IMR-90 (cell line): ENCODE data around the gene EEPD1.

ENCODE experiments used
- BHLHE40 ChIP-seq: fragments of 150-350 bp; IDR thresholded peaks from 2 replicates; pipeline ENCODE4 v1.6.1; 2016; ENCODE audit warnings: mild to moderate bottlenecking, low read depth, low read length
- CEBPB ChIP-seq: IDR thresholded peaks from 2 replicates; pipeline ENCODE4 v1.6.1; 2012; ENCODE audit warnings: low read depth, low read length, improper control_type of control experiment
- CHD1 ChIP-seq: IDR thresholded peaks from 2 replicates; pipeline ENCODE4 v1.6.1; 2012; ENCODE audit warnings: low read depth, low read length, improper control_type of control experiment
- CTCF ChIP-seq: conservative IDR thresholded peaks from 2 replicates; pipeline ENCODE4 v1.5.1; 2012; ENCODE audit warnings: mild to moderate bottlenecking, low read depth, low read length, improper control_type of control experiment
- ELK1 ChIP-seq: fragments of 150-350 bp; IDR thresholded peaks from 2 replicates; pipeline ENCODE4 v1.6.1; 2016; ENCODE audit warnings: low read depth, mild to moderate bottlenecking, low read length, moderate library complexity, borderline replicate concordance
- FOS ChIP-seq: fragments of 150-350 bp; IDR thresholded peaks from 2 replicates; pipeline ENCODE4 v1.6.1; 2016; ENCODE audit warnings: low read depth, low read length
- MAFK ChIP-seq: IDR thresholded peaks from 2 replicates; pipeline ENCODE4 v1.6.1; 2012; ENCODE audit warnings: low read depth, low read length, improper control_type of control experiment
- MAZ ChIP-seq: IDR thresholded peaks from 2 replicates; pipeline ENCODE4 v1.6.1; 2012; ENCODE audit warnings: low read depth, mild to moderate bottlenecking, low read length, improper control_type of control experiment, moderate library complexity, borderline replicate concordance
- MXI1 ChIP-seq: IDR thresholded peaks from 2 replicates; pipeline ENCODE4 v1.6.1; 2012; ENCODE audit warnings: low read depth, mild to moderate bottlenecking, low read length, moderate library complexity, borderline replicate concordance
- POLR2A ChIP-seq: IDR thresholded peaks from 2 replicates; pipeline ENCODE4 v1.6.1; 2012; ENCODE audit warnings: mild to moderate bottlenecking, low read depth, low read length
- RAD21 ChIP-seq: IDR thresholded peaks from 2 replicates; pipeline ENCODE4 v1.6.1; 2012; ENCODE audit warnings: low read length, improper control_type of control experiment
- RFX5 ChIP-seq: IDR thresholded peaks from 2 replicates; pipeline ENCODE4 v1.8.0; 2012; ENCODE audit warnings: low read depth, mild to moderate bottlenecking, low read length, moderate library complexity
- USF2 ChIP-seq: fragments of 150-350 bp; IDR thresholded peaks from 2 replicates; pipeline ENCODE4 v1.6.1; 2017; ENCODE audit warnings: mild to moderate bottlenecking, antibody characterized with exemption, low read length, low read depth

- TF ChIP-seq CTCF (no peak), CHD1 (no peak), POLR2A (no peak), ELK1 (no peak), FOS (no peak), USF2 (no peak), CEBPB (no peak), BHLHE40 (no peak), RAD21 (no peak), MAZ (no peak), RFX5 (no peak), MXI1 (no peak), MAFK (no peak)
Observed at GRCh38 chr7:36144189-36144588, 8.9 kb upstream of the EEPD1 start.
